Panc1 (cell line): ENCODE results near the gene ATP6V1E1. TPM values are rescaled to one million over a fixed set of nuclear protein-coding genes. Genes with fewer than 3 reads are reported as not detected.

Experiments
- ATAC-seq: fragments of 200-7000 bp; cut with Tn5 transposase; 2 replicates; pipeline ENCODE4 v1.9.1; 2020; ENCODE audit warnings: mild to moderate bottlenecking, moderate library complexity
- BruUV-seq: library from RNA; stranded (reverse); fragments of 400-500 nt; replicated peaks from 2 replicates; lab custom pipeline; 2021; lab: Mats Ljungman, UMichigan
- CTCF ChIA-PET: fragments of 300-600 bp; sonication (Branson Sonifier 250); formaldehyde crosslinking; loops from one replicate; lab custom pipeline; 2022; ENCODE audit warnings: antibody characterized with exemption; lab: Charles Lee
- POLR2A ChIA-PET: fragments of 300-600 bp; sonication (Branson Sonifier 250); formaldehyde crosslinking; loops from one replicate; lab custom pipeline; 2022; ENCODE audit warnings: antibody characterized with exemption; lab: Charles Lee
- DNase-seq: peaks from one replicate; pipeline ENCODE4 v3.0.0-alpha.2; 2010; ENCODE audit warnings: low read depth, low spot score
- H3K27ac ChIP-seq: 2 replicates; pipeline ENCODE4 v1.5.1; 2011; ENCODE audit warnings: mild to moderate bottlenecking, low read length, inconsistent platforms
- H3K27me3 ChIP-seq: fragments of 200-500 bp; sonication (Bioruptor generic); 2 replicates; pipeline ENCODE4 v1.6.0; 2014; ENCODE audit warnings: low read length, inconsistent platforms; ENCODE audit not compliant: control insufficient read depth, insufficient read depth
- H3K36me3 ChIP-seq: fragments of 200-500 bp; sonication (Bioruptor generic); 2 replicates; pipeline ENCODE4 v1.5.1; 2014; ENCODE audit warnings: inconsistent platforms, mild to moderate bottlenecking, low read length, moderate library complexity; ENCODE audit not compliant: control insufficient read depth, insufficient read depth
- H3K4me1 ChIP-seq: 2 replicates; pipeline ENCODE4 v1.5.1; 2011; ENCODE audit warnings: inconsistent platforms, mild to moderate bottlenecking, low read length, moderate library complexity; ENCODE audit not compliant: control insufficient read depth, insufficient read depth
- H3K4me3 ChIP-seq, 2 experiments: 2 replicates each; pipeline ENCODE4 v1.5.1; 2011 to 2012; ENCODE audit warnings: low read depth in 2 of 2, low read length in 2 of 2, mild to moderate bottlenecking in 2 of 2, inconsistent platforms in 1 of 2, moderate library complexity in 1 of 2
- H3K9me3 ChIP-seq: fragments of 200-500 bp; sonication (Bioruptor generic); 2 replicates; pipeline ENCODE4 v1.5.1; 2014; ENCODE audit warnings: low read depth, mild to moderate bottlenecking, inconsistent platforms, low read length, moderate library complexity; ENCODE audit not compliant: control insufficient read depth, insufficient read depth
- POLR2AphosphoS5 ChIP-seq: IDR thresholded peaks from 2 replicates; pipeline ENCODE4 v1.6.1; 2012; ENCODE audit warnings: mild to moderate bottlenecking, low read depth, low read length, moderate library complexity
- SIN3A ChIP-seq: IDR thresholded peaks from 2 replicates; pipeline ENCODE4 v1.6.1; 2012; ENCODE audit warnings: low read depth, mild to moderate bottlenecking, low read length, moderate library complexity, borderline replicate concordance; ENCODE audit not compliant: insufficient read depth
- TCF7L2 ChIP-seq: IDR thresholded peaks from 2 replicates; pipeline ENCODE4 v1.6.1; 2011; ENCODE audit warnings: mild to moderate bottlenecking, low read depth, low read length, inconsistent platforms
- in situ Hi-C: cut with HindIII; loops from 2 replicates; pipeline ENCODE4 v1.10.0; 2016; ENCODE audit warnings: low sequenced_read_pairs, low pct_unique_long_range_greater_than_20kb
- intact Hi-C: fragments of 100-400 bp; cut with micrococcal nuclease; formaldehyde crosslinking; loops from one replicate; pipeline ENCODE4 v1.10.0; 2022; ENCODE audit not compliant: unreplicated experiment
- total RNA-seq: library from RNA; stranded (reverse); gene quantifications from one replicate; pipeline ENCODE4 v1.2.1, GENCODE V29; 2021; ENCODE audit not compliant: unreplicated experiment
- TF ChIP-seq, protein P1 (sequence below), 2 experiments: IDR thresholded peaks; 2 replicates each; pipeline ENCODE4 v1.6.1; 2011 to 2012; ENCODE audit warnings: low read depth in 2 of 2, control low read depth in 1 of 2, low read length in 1 of 2, mild to moderate bottlenecking in 1 of 2, moderate library complexity in 1 of 2; ENCODE audit not compliant: insufficient read depth in 1 of 2
- TF ChIP-seq, protein P2 (sequence below): fragments of 450-650 bp; IDR thresholded peaks from 2 replicates; pipeline ENCODE4 v1.5.1; 2017; ENCODE audit warnings: mild to moderate bottlenecking

Gene ATP6V1E1
- total RNA-seq, 1 experiment from 2014 or later: 136 TPM

DNA sequence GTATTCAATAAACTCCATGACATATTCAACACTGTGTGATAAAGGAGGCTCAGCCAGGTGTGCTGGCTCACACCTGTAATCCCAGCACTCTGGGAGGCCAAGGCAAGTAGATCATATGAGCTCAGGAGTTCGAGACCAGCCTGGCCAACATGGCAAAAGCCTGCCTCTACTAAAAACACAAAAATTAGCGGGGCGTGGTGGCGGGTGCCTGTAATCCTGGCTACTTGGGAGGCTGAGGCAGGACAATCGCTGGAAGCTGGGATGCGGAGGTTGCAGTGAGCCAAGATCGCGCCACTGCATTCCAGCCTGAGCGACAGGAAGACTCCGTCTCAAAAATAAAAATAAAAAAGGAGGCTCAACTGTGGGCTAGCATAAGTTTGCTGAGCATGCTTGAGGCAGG, 69.4 kb downstream of the ATP6V1E1 start:
- POLR2A ChIA-PET: no interaction called here
- CTCF ChIA-PET: interaction anchor here (0.6 to 1.1 kb wide), 5 partner anchors 8 to 155 kb away, joined by 3 to 10 read pairs (median 3); no protein-coding TSS in a partner anchor
- no peak for ATAC-seq

DNA sequence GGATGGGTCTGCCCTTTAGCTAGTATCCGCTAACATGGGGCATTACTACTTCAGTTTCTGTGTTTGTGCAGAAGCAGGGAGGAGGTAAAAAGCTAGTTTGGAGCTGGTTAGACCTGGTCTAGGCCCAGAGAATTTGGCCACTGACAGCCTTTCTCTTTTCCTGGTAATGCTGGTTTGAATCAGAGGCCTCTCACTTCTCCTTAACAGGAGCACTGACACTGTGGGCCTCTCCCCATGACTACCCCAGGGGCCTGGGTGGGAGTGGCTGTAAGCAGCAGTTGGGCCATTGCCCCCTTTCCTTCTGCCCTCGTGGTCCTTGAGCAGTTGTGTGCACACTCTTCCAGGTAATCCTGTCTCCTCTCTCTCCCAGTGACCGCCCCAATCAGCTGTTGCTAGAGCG, 73.7 kb downstream of the ATP6V1E1 start:
- BruUV-seq: no TSS peak
- Histone ChIP-seq H3K27ac (no peak overlapping the region), H3K9me3 (no peaks in the 10 kb centered on the region), H3K4me3 (no peak overlapping the region), H3K27me3 (no peaks in the 10 kb centered on the region), H3K36me3 (no peaks in the 10 kb centered on the region), H3K4me1 (no peaks in the 10 kb centered on the region)
- POLR2A ChIA-PET: no interaction called here
- intact Hi-C loops (no loop called here), in situ Hi-C loops (no loop called here)
- DNase-seq (no peak), ATAC-seq (no peak)
- CTCF ChIA-PET: no interaction called here
- no peak for TF ChIP-seq SIN3A
- TF ChIP-seq, protein P1, sequence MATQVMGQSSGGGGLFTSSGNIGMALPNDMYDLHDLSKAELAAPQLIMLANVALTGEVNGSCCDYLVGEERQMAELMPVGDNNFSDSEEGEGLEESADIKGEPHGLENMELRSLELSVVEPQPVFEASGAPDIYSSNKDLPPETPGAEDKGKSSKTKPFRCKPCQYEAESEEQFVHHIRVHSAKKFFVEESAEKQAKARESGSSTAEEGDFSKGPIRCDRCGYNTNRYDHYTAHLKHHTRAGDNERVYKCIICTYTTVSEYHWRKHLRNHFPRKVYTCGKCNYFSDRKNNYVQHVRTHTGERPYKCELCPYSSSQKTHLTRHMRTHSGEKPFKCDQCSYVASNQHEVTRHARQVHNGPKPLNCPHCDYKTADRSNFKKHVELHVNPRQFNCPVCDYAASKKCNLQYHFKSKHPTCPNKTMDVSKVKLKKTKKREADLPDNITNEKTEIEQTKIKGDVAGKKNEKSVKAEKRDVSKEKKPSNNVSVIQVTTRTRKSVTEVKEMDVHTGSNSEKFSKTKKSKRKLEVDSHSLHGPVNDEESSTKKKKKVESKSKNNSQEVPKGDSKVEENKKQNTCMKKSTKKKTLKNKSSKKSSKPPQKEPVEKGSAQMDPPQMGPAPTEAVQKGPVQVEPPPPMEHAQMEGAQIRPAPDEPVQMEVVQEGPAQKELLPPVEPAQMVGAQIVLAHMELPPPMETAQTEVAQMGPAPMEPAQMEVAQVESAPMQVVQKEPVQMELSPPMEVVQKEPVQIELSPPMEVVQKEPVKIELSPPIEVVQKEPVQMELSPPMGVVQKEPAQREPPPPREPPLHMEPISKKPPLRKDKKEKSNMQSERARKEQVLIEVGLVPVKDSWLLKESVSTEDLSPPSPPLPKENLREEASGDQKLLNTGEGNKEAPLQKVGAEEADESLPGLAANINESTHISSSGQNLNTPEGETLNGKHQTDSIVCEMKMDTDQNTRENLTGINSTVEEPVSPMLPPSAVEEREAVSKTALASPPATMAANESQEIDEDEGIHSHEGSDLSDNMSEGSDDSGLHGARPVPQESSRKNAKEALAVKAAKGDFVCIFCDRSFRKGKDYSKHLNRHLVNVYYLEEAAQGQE (IDR thresholded peaks at IDR 0.05; ENCODE audit: insufficient read depth in 1 of 2, low read depth in 2 of 2, low read length in 1 of 2): no peak
- TF ChIP-seq, protein P2, sequence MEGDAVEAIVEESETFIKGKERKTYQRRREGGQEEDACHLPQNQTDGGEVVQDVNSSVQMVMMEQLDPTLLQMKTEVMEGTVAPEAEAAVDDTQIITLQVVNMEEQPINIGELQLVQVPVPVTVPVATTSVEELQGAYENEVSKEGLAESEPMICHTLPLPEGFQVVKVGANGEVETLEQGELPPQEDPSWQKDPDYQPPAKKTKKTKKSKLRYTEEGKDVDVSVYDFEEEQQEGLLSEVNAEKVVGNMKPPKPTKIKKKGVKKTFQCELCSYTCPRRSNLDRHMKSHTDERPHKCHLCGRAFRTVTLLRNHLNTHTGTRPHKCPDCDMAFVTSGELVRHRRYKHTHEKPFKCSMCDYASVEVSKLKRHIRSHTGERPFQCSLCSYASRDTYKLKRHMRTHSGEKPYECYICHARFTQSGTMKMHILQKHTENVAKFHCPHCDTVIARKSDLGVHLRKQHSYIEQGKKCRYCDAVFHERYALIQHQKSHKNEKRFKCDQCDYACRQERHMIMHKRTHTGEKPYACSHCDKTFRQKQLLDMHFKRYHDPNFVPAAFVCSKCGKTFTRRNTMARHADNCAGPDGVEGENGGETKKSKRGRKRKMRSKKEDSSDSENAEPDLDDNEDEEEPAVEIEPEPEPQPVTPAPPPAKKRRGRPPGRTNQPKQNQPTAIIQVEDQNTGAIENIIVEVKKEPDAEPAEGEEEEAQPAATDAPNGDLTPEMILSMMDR: no peak
- no peak for TF ChIP-seq POLR2AphosphoS5
- TF ChIP-seq TCF7L2: no peak

More for the DNA sequence above, 69.4 kb downstream of the ATP6V1E1 start:
- intact Hi-C loops (no loop called here), in situ Hi-C loops (no loop called here)
- Histone ChIP-seq H3K4me3 (no peak overlapping the region), H3K36me3 (no peaks in the 10 kb centered on the region), H3K4me1 (peaks cover 10% of the 10 kb centered on the region), H3K27me3 (no peaks in the 10 kb centered on the region), H3K9me3 (no peaks in the 10 kb centered on the region), H3K27ac (no peak overlapping the region)
- no TSS peak for BruUV-seq
- TF ChIP-seq, protein P1 (IDR thresholded peaks at IDR 0.05; ENCODE audit: insufficient read depth in 1 of 2, low read depth in 2 of 2, low read length in 1 of 2): no peak
- TF ChIP-seq, protein P2: no peak
- no peak for TF ChIP-seq POLR2AphosphoS5
- no peak for TF ChIP-seq SIN3A
- TF ChIP-seq TCF7L2: no peak
- no peak for DNase-seq
